ENCODE measurements around the gene MYO1D.

GRCh38 chr17:32854832-32855389, 22.0 kb downstream of the MYO1D start:
- no peak for TF ChIP-seq CTCF (IDR thresholded peaks at IDR 0.05)
- TF ChIP-seq POLR2AphosphoS5 (IDR thresholded peaks at IDR 0.05): no peak
- TF ChIP-seq POLR2A (IDR thresholded peaks at IDR 0.05): no peak
- no peak for TF ChIP-seq EP300 (IDR thresholded peaks at IDR 0.05)

Measured in suprapubic skin (tissue), 4 donors.